Glomerular endothelial cell (primary cell): ENCODE results near the gene SNX20. TPM values are rescaled to one million over a fixed set of nuclear protein-coding genes. Genes with fewer than 3 reads are reported as not detected.

ENCODE experiments used
- DNase-seq: peaks from one replicate; pipeline ENCODE4 v3.0.0-alpha.2; 2011; ENCODE audit warnings: low read depth, low spot score; ENCODE audit errors: extremely low read depth
- total RNA-seq: library from RNA; depleted of rRNA; stranded (reverse); fragments of >200 nt; gene quantifications from 2 replicates; pipeline ENCODE4 v1.2.3, GENCODE V29; 2015

Gene SNX20
- total RNA-seq, 1 donor from 2014 or later, result not detected

GRCh38 chr16:50664270-50664669 is 16.8 kb downstream of the SNX20 start:
- DNase-seq, result no peak

GRCh38 chr16:50662306-50662940 is 18.7 kb downstream of the SNX20 start:
- no peak for DNase-seq

- DNase-seq, result no peak
Measured at GRCh38 chr16:50659806-50660205, 21.3 kb downstream of the SNX20 start.

GRCh38 chr16:50657241-50657640 is 23.9 kb downstream of the SNX20 start:
- no peak for DNase-seq

GRCh38 chr16:50655558-50656055 is 25.5 kb downstream of the SNX20 start:
- DNase-seq, result no peak

GRCh38 chr16:50653633-50654519 is 27.2 kb downstream of the SNX20 start:
- no peak for DNase-seq

- DNase-seq, result no peak
Measured at GRCh38 chr16:50652836-50653425, 28.2 kb downstream of the SNX20 start.

GRCh38 chr16:50651835-50652438 is 29.2 kb downstream of the SNX20 start:
- no peak for DNase-seq

- no peak for DNase-seq
Measured at GRCh38 chr16:50646345-50646744, 34.8 kb downstream of the SNX20 start.

- no peak for DNase-seq
Measured at GRCh38 chr16:50645563-50646220, 35.4 kb downstream of the SNX20 start.

GRCh38 chr16:50644729-50645128 is 36.4 kb downstream of the SNX20 start:
- DNase-seq, result no peak

- DNase-seq, result no peak
Measured at GRCh38 chr16:50644245-50644644, 36.9 kb downstream of the SNX20 start.

- DNase-seq, result no peak
Measured at GRCh38 chr16:50643192-50643591, 37.9 kb downstream of the SNX20 start.

- DNase-seq, result no peak
Measured at GRCh38 chr16:50642349-50642748, 38.8 kb downstream of the SNX20 start.

GRCh38 chr16:50641818-50642187 is 39.3 kb downstream of the SNX20 start:
- DNase-seq, result no peak

GRCh38 chr16:50640919-50641817 is 39.9 kb downstream of the SNX20 start:
- DNase-seq, result no peak

GRCh38 chr16:50640391-50640790 is 40.7 kb downstream of the SNX20 start:
- DNase-seq, result no peak

GRCh38 chr16:50638816-50639670 is 42.1 kb downstream of the SNX20 start:
- DNase-seq, result no peak
